Activated B cell treated with CpG ODN at 0.5 μM for 24 hours (primary cell): ENCODE results near the gene GIPC1. TPM values are rescaled to one million over a fixed set of nuclear protein-coding genes. Genes with fewer than 3 reads are reported as not detected.
A peak's percentile ranks its signal among the peaks of the same experiment; 100 is the strongest.

Source experiments
- ATAC-seq: fragments of 200-7000 bp; cut with Tn5 transposase; one replicate; pipeline ENCODE4 v1.10.0; 2021; ENCODE audit warnings: low read depth, mild to moderate bottlenecking, moderate library complexity
- CTCF ChIA-PET: fragments of 350-600 bp; sonication (Branson Sonifier 250); formaldehyde crosslinking; loops from one replicate; lab custom pipeline; 2021; ENCODE audit warnings: antibody characterized with exemption; lab: Charles Lee
- POLR2A ChIA-PET: fragments of 350-600 bp; sonication (Branson Sonifier 250); formaldehyde crosslinking; loops from one replicate; lab custom pipeline; 2021; ENCODE audit warnings: antibody characterized with exemption; lab: Charles Lee
- DNase-seq: peaks from one replicate; pipeline ENCODE4 v3.0.0; 2022
- H3K27ac Mint-ChIP-seq: one replicate; pipeline ENCODE4 v1.8.0; 2020; ENCODE audit warnings: mixed read lengths
- H3K27me3 Mint-ChIP-seq: one replicate; pipeline ENCODE4 v1.8.0; 2021; ENCODE audit warnings: mixed read lengths
- H3K36me3 Mint-ChIP-seq: one replicate; pipeline ENCODE4 v1.8.0; 2021; ENCODE audit warnings: low read depth, mixed read lengths
- H3K4me1 Mint-ChIP-seq: one replicate; pipeline ENCODE4 v1.8.0; 2021; ENCODE audit warnings: mixed read lengths
- H3K4me3 Mint-ChIP-seq: one replicate; pipeline ENCODE4 v1.8.0; 2020; ENCODE audit warnings: mild to moderate bottlenecking, mixed read lengths
- H3K9me3 Mint-ChIP-seq: one replicate; pipeline ENCODE4 v1.8.0; 2020; ENCODE audit warnings: mixed read lengths
- CTCF ChIP-seq: fragments of 200-600 bp; IDR thresholded peaks from one replicate; pipeline ENCODE4 v1.8.0; 2022; ENCODE audit warnings: antibody characterized with exemption, mild to moderate bottlenecking
- intact Hi-C: fragments of 100-400 bp; cut with micrococcal nuclease; formaldehyde crosslinking; loops from one replicate; pipeline ENCODE4 v1.15.1; 2024
- total RNA-seq: library from RNA; stranded (reverse); gene quantifications from 2 replicates; pipeline ENCODE4 v1.2.3, GENCODE V29; 2022

GIPC1 gene
- total RNA-seq, 1 donor from 2014 or later: 15.3 TPM

GRCh38 chr19:14472202-14472938, 23.6 kb downstream of the GIPC1 start:
- ChIA-PET CTCF (interaction anchor here (0.6 to 2.0 kb wide), 10 partner anchors 32 to 337 kb away, joined by 3 to 7 read pairs (median 3); partner anchors contain the start of genes ASF1B and PKN1), POLR2A (interaction anchor here (0.6 to 1.0 kb wide), 2 partner anchors 110 to 458 kb away, joined by 6 to 9 read pairs; no protein-coding TSS in a partner anchor)
- Mint-ChIP-seq H3K27me3 (peaks cover 28% of the 10 kb centered on the region), H3K9me3 (no peaks in the 10 kb centered on the region), H3K4me1 (peaks cover 25% of the 10 kb centered on the region), H3K36me3 (peaks cover 38% of the 10 kb centered on the region), H3K4me3 (peak overlapping the region; percentile 24), H3K27ac (no peak overlapping the region)
- DNase-seq (peak; percentile 87), ATAC-seq (peak; percentile 83)
- intact Hi-C loops: loop anchor here (1.0 to 10.0 kb wide), 6 partner anchors 40 to 592 kb away; partner anchors contain the start of gene MISP3
- TF ChIP-seq CTCF: peak; percentile 92

GRCh38 chr19:14471436-14472187, 24.3 kb downstream of the GIPC1 start:
- intact Hi-C loops: loop anchor here (1.0 to 10.0 kb wide), 6 partner anchors 39 to 591 kb away; partner anchors contain the start of gene MISP3
- ATAC-seq (no peak), DNase-seq (no peak)
- Mint-ChIP-seq H3K4me3 (no peak overlapping the region), H3K9me3 (no peaks in the 10 kb centered on the region), H3K27ac (no peak overlapping the region), H3K4me1 (peaks cover 25% of the 10 kb centered on the region), H3K27me3 (peaks cover 27% of the 10 kb centered on the region), H3K36me3 (peaks cover 45% of the 10 kb centered on the region)
- TF ChIP-seq CTCF: no peak
- POLR2A ChIA-PET: interaction anchor here (0.6 to 1.0 kb wide), 2 partner anchors 110 to 457 kb away, joined by 6 to 9 read pairs; no protein-coding TSS in a partner anchor
- CTCF ChIA-PET: interaction anchor here (0.6 to 2.0 kb wide), 6 partner anchors 33 to 335 kb away, joined by 3 to 7 read pairs (median 3); partner anchors contain the start of genes ASF1B and PKN1

- intact Hi-C loops: loop anchor here (10.0 kb wide), 1 partner anchor 395 kb away; the partner anchor contains the start of gene MISP3
These were observed 25.7 kb downstream of the GIPC1 start for GRCh38 chr19:14470031-14470876.

GRCh38 chr19:14467816-14468215, 28.1 kb downstream of the GIPC1 start:
- CTCF ChIA-PET: no interaction called here
- no peak for ATAC-seq
- POLR2A ChIA-PET: interaction anchor here (0.5 to 0.6 kb wide), 3 partner anchors 33 to 332 kb away, joined by 4 to 16 read pairs (median 6); no protein-coding TSS in a partner anchor
- DNase-seq: no peak
- Mint-ChIP-seq H3K27ac (no peak overlapping the region), H3K9me3 (no peaks in the 10 kb centered on the region), H3K4me1 (peaks cover 8% of the 10 kb centered on the region), H3K27me3 (peaks cover 3% of the 10 kb centered on the region), H3K4me3 (no peak overlapping the region), H3K36me3 (peaks cover 73% of the 10 kb centered on the region)
- intact Hi-C loops: no loop called here
- TF ChIP-seq CTCF: no peak

More at GRCh38 chr19:14470031-14470876, 25.7 kb downstream of the GIPC1 start:
- POLR2A ChIA-PET: interaction anchor here (0.6 kb wide), 1 partner anchor 38 kb away, joined by 7 read pairs; no protein-coding TSS in a partner anchor
- Mint-ChIP-seq H3K4me3 (no peak overlapping the region), H3K4me1 (peaks cover 22% of the 10 kb centered on the region), H3K36me3 (peaks cover 50% of the 10 kb centered on the region), H3K27ac (no peak overlapping the region), H3K9me3 (no peaks in the 10 kb centered on the region), H3K27me3 (peaks cover 16% of the 10 kb centered on the region)
- CTCF ChIA-PET: no interaction called here
- no peak for TF ChIP-seq CTCF
- no peak for DNase-seq
- ATAC-seq: no peak
